AG09309 (cell line): ENCODE measurements around the gene RRP1B.

Source experiments
- DNase-seq: peaks from one replicate; pipeline ENCODE4 v3.0.0-alpha.2; 2010; ENCODE audit warnings: low read depth
- H3K4me3 ChIP-seq: 2 replicates; pipeline ENCODE4 v1.5.1; 2011; ENCODE audit warnings: mild to moderate bottlenecking, low read depth, low read length, moderate library complexity; ENCODE audit not compliant: control insufficient read depth
- TF ChIP-seq, protein P1 (sequence below): IDR thresholded peaks from 2 replicates; pipeline ENCODE4 v1.5.1; 2011; ENCODE audit warnings: mild to moderate bottlenecking, low read depth, low read length, inconsistent platforms; ENCODE audit not compliant: insufficient read depth, control insufficient read depth; ENCODE audit errors: missing control alignments

Gene RRP1B

DNA sequence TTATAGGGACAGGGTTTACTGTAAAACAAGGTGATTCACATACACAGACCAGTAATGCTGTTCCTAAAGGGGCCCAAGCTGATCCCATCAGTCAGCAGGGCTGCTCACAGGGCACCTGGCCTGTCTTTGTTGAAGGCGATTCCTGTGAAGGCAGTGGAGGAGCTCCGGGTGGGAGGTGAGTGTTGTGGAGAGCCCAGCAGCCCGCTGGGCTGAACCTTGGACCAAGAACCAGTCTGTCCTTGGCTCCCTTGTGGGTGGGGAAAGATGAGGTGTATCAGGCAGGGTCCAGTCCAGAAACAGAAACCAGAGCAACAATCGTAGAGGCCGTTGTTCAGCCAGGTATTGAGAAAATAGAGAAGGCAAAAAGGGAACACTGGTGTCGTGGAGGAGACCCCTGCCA, 72.1 kb downstream of the RRP1B start:
- no peak overlapping the region for H3K4me3 ChIP-seq
- no peak for DNase-seq
- TF ChIP-seq, protein P1, sequence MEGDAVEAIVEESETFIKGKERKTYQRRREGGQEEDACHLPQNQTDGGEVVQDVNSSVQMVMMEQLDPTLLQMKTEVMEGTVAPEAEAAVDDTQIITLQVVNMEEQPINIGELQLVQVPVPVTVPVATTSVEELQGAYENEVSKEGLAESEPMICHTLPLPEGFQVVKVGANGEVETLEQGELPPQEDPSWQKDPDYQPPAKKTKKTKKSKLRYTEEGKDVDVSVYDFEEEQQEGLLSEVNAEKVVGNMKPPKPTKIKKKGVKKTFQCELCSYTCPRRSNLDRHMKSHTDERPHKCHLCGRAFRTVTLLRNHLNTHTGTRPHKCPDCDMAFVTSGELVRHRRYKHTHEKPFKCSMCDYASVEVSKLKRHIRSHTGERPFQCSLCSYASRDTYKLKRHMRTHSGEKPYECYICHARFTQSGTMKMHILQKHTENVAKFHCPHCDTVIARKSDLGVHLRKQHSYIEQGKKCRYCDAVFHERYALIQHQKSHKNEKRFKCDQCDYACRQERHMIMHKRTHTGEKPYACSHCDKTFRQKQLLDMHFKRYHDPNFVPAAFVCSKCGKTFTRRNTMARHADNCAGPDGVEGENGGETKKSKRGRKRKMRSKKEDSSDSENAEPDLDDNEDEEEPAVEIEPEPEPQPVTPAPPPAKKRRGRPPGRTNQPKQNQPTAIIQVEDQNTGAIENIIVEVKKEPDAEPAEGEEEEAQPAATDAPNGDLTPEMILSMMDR: no peak

DNA sequence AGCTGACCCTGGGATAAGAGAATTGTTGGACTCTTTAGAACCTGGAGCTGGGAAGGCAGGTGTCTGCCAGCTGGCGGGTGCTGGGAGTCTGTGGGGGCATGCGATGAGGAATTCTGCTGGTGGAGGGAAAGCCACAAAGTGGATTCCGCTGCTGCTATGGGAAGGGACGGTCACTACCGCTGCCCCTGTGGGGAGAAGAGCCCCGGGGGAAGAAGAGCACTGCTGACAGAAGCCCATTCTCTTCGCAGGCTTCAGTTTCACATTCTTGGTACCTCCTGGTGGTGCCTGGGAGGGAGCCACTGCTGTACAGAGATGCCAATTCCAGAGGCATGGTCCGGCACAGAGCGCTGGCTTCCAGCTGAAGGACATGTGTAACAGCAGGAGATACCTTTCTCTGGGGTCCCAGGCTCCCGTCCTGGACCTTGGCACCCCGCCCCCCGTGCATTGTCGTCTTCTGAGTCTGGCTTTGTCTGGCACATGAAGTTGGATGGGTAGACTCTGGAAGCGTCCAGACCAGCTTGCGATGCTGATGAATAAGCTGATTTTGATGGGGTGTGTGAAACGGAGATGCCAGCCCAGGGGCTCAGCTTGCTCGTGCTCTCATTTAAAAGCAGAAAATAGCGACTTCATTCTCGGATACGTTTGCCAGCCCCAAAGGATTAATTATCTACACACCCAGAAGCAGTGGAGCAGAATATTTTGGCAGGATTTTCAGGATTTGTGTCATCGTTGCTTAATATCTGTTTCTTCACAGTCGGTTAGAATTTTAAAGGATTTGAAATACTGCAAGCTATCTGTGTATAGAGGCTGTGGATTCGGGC, 72.7 kb downstream of the RRP1B start:
- peak; percentile 34 for DNase-seq
- H3K4me3 ChIP-seq: no peak overlapping the region
- TF ChIP-seq, protein P1: no peak

DNA sequence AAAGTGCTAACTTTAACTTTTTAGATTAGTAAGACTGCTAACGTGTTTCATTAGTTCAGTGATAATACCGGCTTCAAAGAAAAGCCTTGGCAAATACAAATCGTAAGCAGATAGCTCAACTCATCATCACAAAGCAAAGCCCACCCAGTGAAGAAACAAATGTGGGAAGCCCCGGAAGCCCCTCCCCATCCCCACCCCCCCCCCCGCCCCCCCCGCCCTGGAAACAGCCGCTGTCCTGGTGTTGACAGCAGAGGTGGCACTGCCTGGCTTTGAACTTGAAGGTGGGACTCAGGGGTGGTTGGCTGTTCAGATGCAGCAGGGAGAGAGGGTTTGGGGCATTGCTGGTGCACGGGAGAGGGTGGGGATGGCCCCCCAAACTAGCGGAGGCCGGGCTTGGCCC, 73.7 kb downstream of the RRP1B start:
- TF ChIP-seq, protein P1: no peak
- DNase-seq: no peak
- H3K4me3 ChIP-seq: peak overlapping the region; percentile 5; the same call in 1 of the 2 replicates

DNA sequence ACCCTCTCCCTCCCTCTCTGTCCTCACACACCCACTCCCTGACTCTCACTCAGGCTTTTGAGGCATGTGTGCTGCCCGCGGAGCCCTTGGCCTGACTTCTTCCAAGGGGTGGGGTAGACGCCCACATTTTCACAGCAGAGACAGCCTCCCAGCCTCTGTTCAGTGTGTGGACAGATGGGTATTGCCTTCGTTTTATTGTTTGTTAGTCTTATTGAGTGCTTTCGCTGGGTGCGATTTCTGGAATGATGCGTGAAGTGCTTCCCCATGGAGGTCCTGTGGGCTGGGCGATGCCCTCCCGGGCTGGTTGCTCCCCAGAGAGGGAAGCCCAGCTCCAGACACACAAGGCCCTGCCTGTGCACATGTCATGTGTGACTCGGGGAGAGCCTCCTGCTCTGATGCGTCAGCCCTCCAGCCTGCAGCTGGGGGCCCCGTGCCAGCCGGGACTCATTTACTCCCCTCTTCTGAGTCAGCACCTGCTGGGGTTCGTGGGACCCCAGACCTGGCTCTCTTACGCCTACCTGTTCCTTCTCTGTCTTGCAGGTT, 74.2 kb downstream of the RRP1B start:
- peak overlapping the region; percentile 5; the same call in 1 of the 2 replicates for H3K4me3 ChIP-seq
- peak; percentile 46 for DNase-seq

DNA sequence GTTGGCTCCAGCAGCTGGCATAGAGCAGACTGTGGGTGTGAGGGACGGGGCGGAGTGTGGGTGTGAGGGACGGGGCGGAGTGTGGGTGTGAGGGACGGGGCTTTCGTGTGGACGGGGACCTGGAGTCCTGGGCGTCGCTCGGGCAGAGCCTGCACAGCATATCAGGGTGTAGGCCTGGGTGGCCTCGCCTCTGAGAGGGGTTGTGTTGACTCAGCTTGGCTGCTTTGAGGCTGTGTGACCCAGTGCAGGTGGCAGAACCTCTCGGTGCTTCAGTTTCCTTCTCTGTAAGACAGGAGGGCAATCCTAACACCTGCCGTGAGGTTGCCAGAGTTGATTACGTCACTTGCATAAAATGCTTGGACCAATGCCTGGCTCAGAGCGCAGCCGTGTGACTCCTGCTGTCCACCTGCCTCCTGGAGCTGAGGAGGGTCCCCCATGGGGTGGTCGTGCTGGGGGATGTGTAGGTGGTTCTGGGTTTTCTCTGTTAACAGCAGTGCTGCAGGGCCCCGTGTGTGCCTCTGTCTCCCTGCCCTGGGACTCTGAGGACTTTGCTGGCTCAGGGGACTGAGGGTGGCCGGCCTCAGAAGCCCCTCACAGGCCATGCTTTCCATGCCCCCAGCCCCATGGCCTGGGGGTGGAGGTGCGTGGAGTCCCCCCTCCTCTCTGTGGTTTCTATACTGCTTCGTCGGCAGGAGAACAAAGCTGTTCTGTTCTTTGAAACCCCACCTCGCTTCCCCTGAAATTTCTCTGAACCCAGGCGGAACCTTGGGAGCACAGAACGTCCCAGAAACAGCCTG, 75.0 kb downstream of the RRP1B start:
- DNase-seq: no peak
- TF ChIP-seq, protein P1: no peak
- H3K4me3 ChIP-seq: no peak overlapping the region

More for the DNA sequence above, 74.2 kb downstream of the RRP1B start:
- TF ChIP-seq, protein P1: no peak

DNA sequence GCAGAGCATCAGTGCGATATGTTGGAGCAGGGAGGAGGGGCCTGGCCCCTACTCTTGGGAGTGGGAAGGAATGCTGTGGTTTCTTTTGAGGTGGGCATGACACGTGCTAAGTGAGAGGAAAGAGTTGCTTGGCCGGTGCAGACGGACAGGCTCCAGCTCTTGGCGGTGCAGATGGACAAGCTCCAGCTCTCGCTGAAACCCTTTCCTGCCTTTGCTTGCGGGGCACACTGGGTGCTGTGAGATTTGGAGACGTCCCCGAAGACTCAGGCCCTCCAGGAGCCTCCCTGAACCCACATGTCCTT, 75.5 kb downstream of the RRP1B start:
- TF ChIP-seq, protein P1: no peak
- no peak overlapping the region for H3K4me3 ChIP-seq

More for the DNA sequence above, 75.5 kb downstream of the RRP1B start:
- no peak for DNase-seq
